HEK293T (cell line): ENCODE data around the gene SEL1L.

Experiments
- ARNT ChIP-seq: fragments of 450-650 bp; IDR thresholded peaks from 2 replicates; pipeline ENCODE4 v1.6.1; 2017; ENCODE audit warnings: mild to moderate bottlenecking
- BHLHE40 ChIP-seq: fragments of 450-650 bp; IDR thresholded peaks from 2 replicates; pipeline ENCODE4 v1.6.1; 2016; ENCODE audit warnings: mild to moderate bottlenecking, moderate library complexity, borderline replicate concordance
- ELF4 ChIP-seq: fragments of 450-650 bp; IDR thresholded peaks from 2 replicates; pipeline ENCODE4 v1.6.1; 2017; ENCODE audit warnings: antibody characterized with exemption
- FOXA1 ChIP-seq: fragments of 450-650 bp; IDR thresholded peaks from 2 replicates; pipeline ENCODE4 v1.6.1; 2016; ENCODE audit warnings: mild to moderate bottlenecking
- FOXK2 ChIP-seq: fragments of 450-650 bp; IDR thresholded peaks from 2 replicates; pipeline ENCODE4 v1.6.1; 2016; ENCODE audit warnings: mild to moderate bottlenecking
- FOXM1 ChIP-seq: fragments of 450-650 bp; IDR thresholded peaks from 2 replicates; pipeline ENCODE4 v1.6.1; 2017; ENCODE audit warnings: mild to moderate bottlenecking, borderline replicate concordance
- LEF1 ChIP-seq: fragments of 450-650 bp; IDR thresholded peaks from 2 replicates; pipeline ENCODE4 v1.6.1; 2017; ENCODE audit warnings: mild to moderate bottlenecking, borderline replicate concordance
- SP1 ChIP-seq: fragments of 450-650 bp; IDR thresholded peaks from 2 replicates; pipeline ENCODE4 v1.6.1; 2017
- SUZ12 ChIP-seq: fragments of 450-650 bp; IDR thresholded peaks from 2 replicates; pipeline ENCODE4 v1.6.1; 2016; ENCODE audit warnings: mild to moderate bottlenecking
- TARDBP ChIP-seq: fragments of 450-650 bp; IDR thresholded peaks from 2 replicates; pipeline ENCODE4 v1.6.1; 2016
- ZNF384 ChIP-seq: fragments of 450-650 bp; IDR thresholded peaks from 2 replicates; pipeline ENCODE4 v1.6.1; 2016

GRCh38 chr14:81465507-81466228, 68.0 kb downstream of the SEL1L start:
- TF ChIP-seq TARDBP: no peak
- TF ChIP-seq SUZ12: no peak
- no peak for TF ChIP-seq FOXA1
- TF ChIP-seq ZNF384: no peak
- TF ChIP-seq FOXM1: no peak
- no peak for TF ChIP-seq LEF1
- no peak for TF ChIP-seq ELF4
- TF ChIP-seq ARNT: no peak
- TF ChIP-seq FOXK2: no peak
- no peak for TF ChIP-seq SP1
- TF ChIP-seq BHLHE40: no peak
